DND-41 (cell line): ENCODE data around the gene ERC2.

Experiments used
- EZH2 ChIP-seq: IDR thresholded peaks from 3 replicates; pipeline ENCODE4 v1.6.1; 2012; ENCODE audit warnings: borderline replicate concordance, low read depth, mild to moderate bottlenecking, moderate library complexity, low read length, inconsistent platforms; ENCODE audit not compliant: severe bottlenecking
- TF ChIP-seq, protein P1 (sequence below): IDR thresholded peaks from 2 replicates; pipeline ENCODE4 v1.5.1; 2012; ENCODE audit warnings: borderline replicate concordance, low read length, moderate library complexity, mild to moderate bottlenecking; ENCODE audit not compliant: poor library complexity, severe bottlenecking; ENCODE audit errors: extremely low read depth

DNA sequence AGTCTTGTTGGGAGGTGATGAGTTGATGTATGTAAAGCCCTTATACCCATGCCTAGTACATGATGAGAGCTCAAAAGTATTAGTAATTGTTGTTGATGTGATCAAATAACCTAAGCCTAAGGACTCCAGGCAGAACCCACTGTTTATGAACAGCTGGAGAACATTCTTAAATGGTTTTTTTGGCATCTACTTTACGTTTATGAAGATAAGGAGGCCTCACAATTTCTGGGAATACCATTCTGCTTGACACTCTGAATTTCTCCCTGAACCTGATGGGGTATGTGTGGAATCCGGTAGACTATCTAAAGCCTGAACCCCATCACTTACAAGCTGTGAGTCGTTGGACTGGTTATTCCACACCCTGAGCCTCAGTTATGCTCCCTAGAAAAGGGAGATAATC, 736.5 kb downstream of the ERC2 start:
- TF ChIP-seq, protein P1, sequence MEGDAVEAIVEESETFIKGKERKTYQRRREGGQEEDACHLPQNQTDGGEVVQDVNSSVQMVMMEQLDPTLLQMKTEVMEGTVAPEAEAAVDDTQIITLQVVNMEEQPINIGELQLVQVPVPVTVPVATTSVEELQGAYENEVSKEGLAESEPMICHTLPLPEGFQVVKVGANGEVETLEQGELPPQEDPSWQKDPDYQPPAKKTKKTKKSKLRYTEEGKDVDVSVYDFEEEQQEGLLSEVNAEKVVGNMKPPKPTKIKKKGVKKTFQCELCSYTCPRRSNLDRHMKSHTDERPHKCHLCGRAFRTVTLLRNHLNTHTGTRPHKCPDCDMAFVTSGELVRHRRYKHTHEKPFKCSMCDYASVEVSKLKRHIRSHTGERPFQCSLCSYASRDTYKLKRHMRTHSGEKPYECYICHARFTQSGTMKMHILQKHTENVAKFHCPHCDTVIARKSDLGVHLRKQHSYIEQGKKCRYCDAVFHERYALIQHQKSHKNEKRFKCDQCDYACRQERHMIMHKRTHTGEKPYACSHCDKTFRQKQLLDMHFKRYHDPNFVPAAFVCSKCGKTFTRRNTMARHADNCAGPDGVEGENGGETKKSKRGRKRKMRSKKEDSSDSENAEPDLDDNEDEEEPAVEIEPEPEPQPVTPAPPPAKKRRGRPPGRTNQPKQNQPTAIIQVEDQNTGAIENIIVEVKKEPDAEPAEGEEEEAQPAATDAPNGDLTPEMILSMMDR, result no peak
- no peak for TF ChIP-seq EZH2
